Ureter (tissue), 1 donor: ENCODE measurements around the gene STEAP3. TPM values are rescaled to one million over a fixed set of nuclear protein-coding genes. Genes with fewer than 3 reads are reported as not detected.

Source experiments
- DNase-seq: peaks from one replicate; pipeline ENCODE4 v3.0.0-alpha.2; 2020; ENCODE audit warnings: low spot score
- total RNA-seq: library from RNA; stranded (reverse); gene quantifications from one replicate; pipeline ENCODE4 v1.2.4, GENCODE V29; 2023
- donor health status: DM: yes; HTN: yes; CAD: no.

The STEAP3 gene
- total RNA-seq, 1 donor from 2014 or later, result 40.7 TPM

GRCh38 chr2:119197529-119198239 is 25.9 kb upstream of the STEAP3 start:
- no peak for DNase-seq

- DNase-seq, result no peak
Measured at GRCh38 chr2:119198240-119198840, 25.3 kb upstream of the STEAP3 start.

GRCh38 chr2:119201815-119202214 is 21.8 kb upstream of the STEAP3 start:
- DNase-seq, result no peak

GRCh38 chr2:119202610-119203310 is 20.9 kb upstream of the STEAP3 start:
- no peak for DNase-seq

- DNase-seq, result no peak
Measured at GRCh38 chr2:119204525-119204924, 19.1 kb upstream of the STEAP3 start.

GRCh38 chr2:119205001-119205706 is 18.5 kb upstream of the STEAP3 start:
- no peak for DNase-seq

GRCh38 chr2:119206201-119206600 is 17.4 kb upstream of the STEAP3 start:
- no peak for DNase-seq

GRCh38 chr2:119207447-119207846 is 16.2 kb upstream of the STEAP3 start:
- no peak for DNase-seq

- DNase-seq, result no peak
Measured at GRCh38 chr2:119208791-119209203, 14.8 kb upstream of the STEAP3 start.

- no peak for DNase-seq
Measured at GRCh38 chr2:119212139-119212800, 11.4 kb upstream of the STEAP3 start.

- no peak for DNase-seq
Measured at GRCh38 chr2:119214453-119215037, 9.1 kb upstream of the STEAP3 start.

GRCh38 chr2:119216994-119217393 is 6.6 kb upstream of the STEAP3 start:
- no peak for DNase-seq

- DNase-seq, result peak; percentile 74
Measured at GRCh38 chr2:119218478-119219064, 5.1 kb upstream of the STEAP3 start.

GRCh38 chr2:119219873-119220272 is 3.8 kb upstream of the STEAP3 start:
- DNase-seq, result no peak

GRCh38 chr2:119220720-119221301 is 2.8 kb upstream of the STEAP3 start:
- DNase-seq, result no peak

- DNase-seq, result no peak
Measured at GRCh38 chr2:119221609-119222008, 2.0 kb upstream of the STEAP3 start.

- DNase-seq, result no peak
Measured at GRCh38 chr2:119222213-119222612, 1.4 kb upstream of the STEAP3 start.

GRCh38 chr2:119222863-119223520 is 642 bp upstream of the STEAP3 start:
- no peak for DNase-seq

- DNase-seq, result no peak
Measured at GRCh38 chr2:119224391-119225104, 914 bp downstream of the STEAP3 start.
